Measurements from ENCODE around the gene COPB2.

- TF ChIP-seq, protein P1, sequence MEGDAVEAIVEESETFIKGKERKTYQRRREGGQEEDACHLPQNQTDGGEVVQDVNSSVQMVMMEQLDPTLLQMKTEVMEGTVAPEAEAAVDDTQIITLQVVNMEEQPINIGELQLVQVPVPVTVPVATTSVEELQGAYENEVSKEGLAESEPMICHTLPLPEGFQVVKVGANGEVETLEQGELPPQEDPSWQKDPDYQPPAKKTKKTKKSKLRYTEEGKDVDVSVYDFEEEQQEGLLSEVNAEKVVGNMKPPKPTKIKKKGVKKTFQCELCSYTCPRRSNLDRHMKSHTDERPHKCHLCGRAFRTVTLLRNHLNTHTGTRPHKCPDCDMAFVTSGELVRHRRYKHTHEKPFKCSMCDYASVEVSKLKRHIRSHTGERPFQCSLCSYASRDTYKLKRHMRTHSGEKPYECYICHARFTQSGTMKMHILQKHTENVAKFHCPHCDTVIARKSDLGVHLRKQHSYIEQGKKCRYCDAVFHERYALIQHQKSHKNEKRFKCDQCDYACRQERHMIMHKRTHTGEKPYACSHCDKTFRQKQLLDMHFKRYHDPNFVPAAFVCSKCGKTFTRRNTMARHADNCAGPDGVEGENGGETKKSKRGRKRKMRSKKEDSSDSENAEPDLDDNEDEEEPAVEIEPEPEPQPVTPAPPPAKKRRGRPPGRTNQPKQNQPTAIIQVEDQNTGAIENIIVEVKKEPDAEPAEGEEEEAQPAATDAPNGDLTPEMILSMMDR (optimal IDR thresholded peaks at IDR 0.05 in 1 of 3, IDR thresholded peaks at IDR 0.05 in 1 of 3, conservative IDR thresholded peaks at IDR 0.05 in 1 of 3; ENCODE audit: extremely low read depth in 1 of 3, insufficient read depth in 2 of 3, low read length in 3 of 3), result no peak
- no peak for TF ChIP-seq EZH2 (IDR thresholded peaks at IDR 0.05; ENCODE audit: low read length)
Observed at GRCh38 chr3:139310474-139310933, 78.9 kb downstream of the COPB2 start.
